Inflammatory macrophage (primary cell): ENCODE measurements around the gene PDE2A.
A peak's percentile ranks its signal among the peaks of the same experiment; 100 is the strongest.

ENCODE experiments used
- DNase-seq, 2 donors: peaks; one replicate each; pipeline ENCODE4 v3.0.0-alpha.2; 2020 to 2022

PDE2A gene

GRCh38 chr11:72609045-72609444 is 65.2 kb downstream of the PDE2A start:
- peak; percentile 29 to 50 for DNase-seq

DNA sequence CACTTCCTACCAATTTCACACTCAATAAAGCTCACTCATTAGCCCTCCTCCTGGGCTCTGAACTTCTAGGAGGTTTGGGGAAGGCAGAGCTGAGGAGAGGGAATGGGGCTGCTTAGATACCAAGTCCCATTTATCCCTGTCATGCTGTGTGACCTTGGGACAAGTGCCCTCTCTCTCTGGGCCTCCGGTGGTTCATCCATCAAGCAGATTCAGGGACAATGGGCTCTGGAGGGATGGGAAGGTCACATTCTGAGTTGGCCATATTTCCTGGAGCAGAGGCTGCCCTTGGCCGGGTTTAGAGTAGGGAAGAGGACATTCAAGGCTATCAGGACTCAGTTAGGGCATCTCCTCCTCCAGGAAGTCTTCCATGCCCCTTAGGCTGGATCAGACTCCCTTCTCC is 66.7 kb downstream of the PDE2A start:
- no peak for DNase-seq

DNA sequence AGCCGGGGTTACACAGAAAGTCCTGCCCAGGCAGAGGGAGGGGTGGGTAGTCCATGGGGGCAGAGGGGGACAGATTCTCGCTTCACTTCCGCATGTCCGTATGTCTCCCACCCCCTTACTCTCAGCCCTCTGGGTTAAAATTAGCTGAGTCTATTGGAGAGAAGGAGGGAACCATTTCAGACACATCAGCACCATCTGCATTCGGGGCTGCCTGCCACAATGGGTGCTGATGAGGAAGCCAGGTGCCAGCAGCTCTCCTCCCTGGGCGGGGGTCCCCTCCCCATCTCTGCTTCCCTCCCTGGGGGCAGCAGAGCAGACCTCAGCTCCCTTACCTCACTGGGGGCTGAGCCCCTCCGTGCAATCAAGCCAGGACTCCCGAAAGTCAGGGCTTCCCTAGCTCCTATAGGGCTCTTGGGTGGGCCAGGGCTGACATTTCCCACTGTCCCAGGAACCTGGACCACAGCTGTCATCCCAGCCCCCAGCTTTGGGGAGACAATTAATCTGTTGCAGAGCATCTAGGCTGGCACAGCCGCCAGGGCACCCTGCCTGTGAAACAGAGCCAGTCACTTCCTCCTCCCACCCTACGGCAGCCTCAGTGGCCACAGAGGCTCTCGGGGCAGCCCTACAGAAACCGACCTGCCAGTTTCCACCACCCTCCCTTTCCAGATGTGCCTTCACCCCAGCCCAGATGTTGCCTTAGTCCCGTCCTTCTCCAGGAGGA is 67.3 kb downstream of the PDE2A start:
- peak in 1 of 2 donors; percentile 14 for DNase-seq

GRCh38 chr11:72605973-72606747 is 68.1 kb downstream of the PDE2A start:
- DNase-seq = no peak

- no peak for DNase-seq
These were observed 70.0 kb downstream of the PDE2A start for GRCh38 chr11:72604256-72604655.

DNA sequence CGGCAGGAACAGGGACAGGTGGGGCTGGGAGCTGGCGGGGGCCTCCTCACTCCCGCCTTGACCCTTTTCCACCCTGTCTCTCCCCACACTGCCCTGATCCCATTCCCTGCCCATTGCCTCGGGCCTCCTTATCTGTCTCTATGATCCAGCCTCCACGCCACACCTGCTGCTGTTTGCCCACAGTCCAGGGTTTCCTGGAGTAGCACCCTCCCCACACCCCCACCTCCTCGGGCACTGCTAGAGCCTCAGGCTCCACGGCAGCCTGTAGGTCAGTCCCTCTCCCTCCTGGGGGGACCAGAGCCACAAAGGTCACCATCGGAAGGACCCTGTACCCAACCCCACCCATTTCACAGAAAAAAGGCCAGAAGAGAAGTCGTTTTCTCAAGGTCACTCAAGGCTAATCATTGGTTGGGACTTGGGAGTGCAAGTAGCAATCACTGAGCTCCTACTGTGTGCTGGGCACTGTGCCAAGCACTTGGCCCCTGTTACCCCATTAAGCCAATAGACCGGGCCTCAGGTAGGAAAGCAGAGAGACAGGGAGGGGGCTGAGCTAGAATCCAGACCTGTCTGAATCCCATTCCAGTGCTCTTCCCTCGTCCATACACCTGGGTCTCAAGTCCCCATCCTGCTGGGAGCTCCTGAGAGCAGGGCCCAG is 71.8 kb downstream of the PDE2A start:
- DNase-seq = no peak

DNA sequence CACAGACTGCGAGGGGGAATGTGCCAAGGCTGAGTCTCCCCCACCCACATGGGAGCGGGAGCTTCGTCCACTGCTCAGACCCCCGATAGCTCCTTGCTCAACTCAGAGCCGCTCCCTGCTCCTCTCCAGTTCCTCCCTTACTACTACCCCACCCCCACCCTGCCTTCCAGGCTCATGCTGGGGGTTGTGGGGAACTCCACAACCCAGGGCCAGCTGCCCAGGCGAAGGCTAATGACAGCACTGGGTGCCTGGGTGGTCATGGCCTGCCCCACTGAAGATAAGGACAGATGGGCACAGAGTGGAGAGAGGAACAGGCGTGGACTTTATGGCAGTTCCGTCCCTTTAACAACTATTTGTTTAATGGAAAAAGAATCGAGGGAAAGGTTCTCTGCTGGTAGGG is 73.7 kb downstream of the PDE2A start:
- no peak for DNase-seq

GRCh38 chr11:72599325-72600117 is 74.7 kb downstream of the PDE2A start:
- no peak for DNase-seq

GRCh38 chr11:72598906-72599305 is 75.3 kb downstream of the PDE2A start:
- peak in 1 of 2 donors; percentile 24 for DNase-seq

GRCh38 chr11:72598466-72598865 is 75.8 kb downstream of the PDE2A start:
- DNase-seq = peak; percentile 78 to 86

GRCh38 chr11:72597721-72598120 is 76.5 kb downstream of the PDE2A start:
- peak; percentile 31 to 38 for DNase-seq

- DNase-seq = no peak
These were observed 78.9 kb downstream of the PDE2A start for GRCh38 chr11:72595292-72595684.

- no peak for DNase-seq
These were observed 79.5 kb downstream of the PDE2A start for GRCh38 chr11:72594493-72595291.

GRCh38 chr11:72592698-72593495 is 81.3 kb downstream of the PDE2A start:
- no peak for DNase-seq

DNA sequence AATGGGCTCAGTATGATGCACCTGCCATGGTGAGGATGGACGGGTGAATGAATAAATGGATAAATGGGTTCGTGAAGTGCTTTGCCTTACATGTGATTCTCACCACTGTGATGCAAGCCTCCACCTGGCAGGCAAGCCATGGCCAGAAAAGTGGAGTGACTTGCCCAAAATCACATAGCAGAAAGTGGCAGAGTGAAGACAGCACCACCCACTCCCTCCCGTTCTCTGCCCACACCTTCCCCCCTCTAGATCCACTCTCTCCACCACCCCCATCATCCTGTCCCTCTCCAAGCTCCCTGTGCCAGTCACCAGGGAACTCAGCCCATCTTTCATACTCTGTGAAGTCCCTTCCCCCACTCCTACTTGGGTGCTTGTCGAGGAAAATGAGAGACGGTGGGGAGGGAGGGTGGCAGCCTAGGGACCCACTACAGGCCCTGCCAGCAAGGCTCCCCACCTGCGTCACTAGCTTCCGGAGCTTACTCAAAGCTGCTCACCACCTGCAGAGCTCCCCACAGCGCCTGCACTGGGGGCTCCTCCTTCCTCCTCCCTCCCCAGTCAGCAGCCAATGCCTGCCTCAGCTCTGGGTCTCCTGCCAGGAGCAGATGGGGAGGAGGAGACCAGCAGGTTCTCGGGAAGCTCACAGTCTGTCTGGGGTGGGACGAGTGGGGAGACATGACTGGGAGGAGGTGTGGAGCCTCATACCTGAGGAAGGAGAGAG is 82.3 kb downstream of the PDE2A start:
- DNase-seq = no peak

DNA sequence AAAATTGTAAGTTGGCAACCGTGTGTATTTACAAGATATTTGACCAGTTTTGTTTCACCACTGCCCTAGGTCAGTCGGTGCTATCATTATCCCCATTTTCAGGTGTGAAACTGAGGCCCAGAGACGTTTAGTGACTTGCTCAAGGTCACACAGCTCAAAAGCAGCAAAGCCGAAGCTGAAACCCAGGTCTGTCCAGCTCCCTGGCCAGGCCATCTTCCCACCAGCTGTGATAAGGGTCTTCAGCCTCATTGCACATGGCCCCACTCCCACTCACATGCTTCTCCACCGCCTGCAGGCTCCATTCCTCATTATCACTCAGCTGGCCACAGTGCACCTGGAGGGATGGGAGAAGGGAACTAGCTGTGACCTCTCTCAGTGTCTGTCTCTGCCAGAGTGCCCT is 83.2 kb downstream of the PDE2A start:
- no peak for DNase-seq

DNA sequence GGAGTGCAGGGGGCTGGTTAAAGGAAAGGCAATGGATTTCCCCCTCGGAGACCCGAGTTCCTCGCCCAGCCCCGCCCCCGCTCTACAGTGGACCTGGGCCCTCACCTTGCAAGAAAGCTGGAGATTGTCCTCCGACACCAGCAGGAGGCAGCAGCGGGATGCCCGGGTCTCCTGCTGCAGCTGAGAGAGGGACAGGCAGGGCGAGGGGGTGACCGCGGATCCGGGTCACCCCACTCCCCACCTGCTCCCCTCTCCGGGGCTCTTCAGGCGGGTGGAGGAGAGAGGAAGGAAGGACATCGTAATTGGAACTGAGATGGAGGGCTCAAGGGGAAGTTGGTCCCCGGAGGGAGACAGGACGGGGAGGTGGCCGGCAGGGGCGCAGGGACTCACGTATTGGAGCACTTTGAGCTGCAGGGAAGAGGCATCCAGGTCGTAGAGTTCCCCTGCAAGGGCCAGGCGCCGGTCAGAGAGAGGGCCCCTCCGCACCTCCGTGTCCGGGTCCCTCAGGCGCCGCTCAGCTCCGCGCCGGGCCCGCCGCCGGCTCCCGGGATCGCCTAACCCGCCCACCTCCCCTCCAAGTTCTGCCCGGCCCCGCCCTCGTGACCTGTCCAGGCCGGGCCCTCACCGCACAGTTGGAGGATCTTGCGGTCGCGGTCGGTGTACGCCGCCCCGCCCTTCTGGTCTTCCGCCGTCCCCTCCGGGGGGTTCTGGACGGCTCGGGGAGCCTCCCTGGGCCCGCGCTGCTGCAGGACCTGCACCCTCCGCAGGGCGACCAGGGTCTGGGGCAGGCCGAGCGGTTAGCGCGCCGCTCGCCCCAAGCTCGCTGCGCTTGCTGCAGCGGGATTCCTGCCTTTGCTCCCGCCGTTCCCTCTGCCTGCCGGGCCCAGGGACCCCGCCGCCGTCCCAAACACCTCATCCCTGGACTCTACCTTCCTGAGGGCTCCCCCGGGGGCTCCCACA is 84.1 kb downstream of the PDE2A start:
- peak in 1 of 2 donors; percentile 21 for DNase-seq

DNA sequence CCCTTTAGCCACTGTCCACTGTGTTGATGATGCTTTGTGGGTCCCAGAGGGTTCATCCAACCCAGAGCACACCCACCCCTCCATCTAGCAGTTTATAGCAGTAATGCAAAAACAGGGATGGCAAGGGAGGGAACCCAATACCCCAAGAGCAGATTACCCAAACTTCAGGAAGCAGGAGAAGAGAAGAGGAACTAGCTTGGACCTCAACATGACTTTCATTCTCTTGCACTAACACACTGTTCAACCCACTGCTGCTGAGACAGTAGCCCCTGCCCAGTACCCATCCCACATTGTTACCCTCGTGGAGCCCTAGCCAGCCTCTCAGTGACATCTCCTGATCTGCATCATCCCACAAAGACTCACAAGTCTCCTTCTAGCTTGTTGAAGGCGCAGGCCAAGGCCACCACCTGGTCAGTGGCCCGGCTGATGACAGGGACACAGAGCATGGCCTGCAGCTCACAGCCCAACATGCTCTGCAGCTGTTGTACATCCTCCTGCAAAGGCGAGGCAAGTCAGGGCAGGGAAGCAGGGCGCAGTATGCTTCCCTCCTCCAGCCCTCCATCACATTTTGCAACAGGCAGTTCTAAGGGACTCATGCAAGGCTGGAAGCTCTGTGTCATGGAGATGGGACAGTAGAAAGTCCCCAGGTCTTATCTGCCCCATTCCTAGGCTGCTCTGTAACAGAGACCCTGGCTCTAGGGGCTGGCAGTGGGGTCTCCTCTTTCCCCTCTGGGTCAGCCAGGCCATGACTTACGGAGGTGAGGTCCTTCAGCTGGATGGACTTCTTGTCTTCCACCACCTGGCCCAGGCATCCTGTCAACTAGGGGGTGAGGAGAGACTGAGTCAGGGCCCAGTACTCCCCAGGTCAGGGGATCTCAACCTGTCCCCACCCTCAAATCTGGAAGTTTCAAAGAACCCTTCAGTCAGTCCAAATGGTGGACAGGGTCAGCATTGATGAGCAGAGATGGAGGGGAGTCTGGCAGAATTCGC is 85.5 kb downstream of the PDE2A start:
- DNase-seq = peak; percentile 23 to 29
